Choroid plexus epithelial cell (primary cell): Measurements from ENCODE around the gene DPAGT1.

Experiments
- DNase-seq: peaks from one replicate; pipeline ENCODE4 v3.0.0-alpha.2; 2010; ENCODE audit warnings: low read depth
- H3K4me3 ChIP-seq: 2 replicates; pipeline ENCODE4 v1.5.1; 2011; ENCODE audit warnings: low read depth, mild to moderate bottlenecking, control low read depth, low read length, moderate library complexity
- CTCF ChIP-seq: conservative IDR thresholded peaks from 2 replicates; pipeline ENCODE4 v1.5.1; 2011; ENCODE audit warnings: low read depth, mild to moderate bottlenecking, control low read depth, inconsistent platforms, low read length, moderate library complexity

The DPAGT1 gene

GRCh38 chr11:119101759-119102423, at the start of gene DPAGT1:
Gene DPAGT1, minus strand, starts transcription at chr11:119101853. Its CDS starts 198 bp downstream, at chr11:119101655.
- H3K4me3 ChIP-seq, result peak within 1 kb of the TSS; percentile 83
- DNase-seq, result peak; percentile 98

GRCh38 chr11:119149786-119150275, 48.2 kb upstream of the DPAGT1 start:
- no peak for TF ChIP-seq CTCF
- peak overlapping the region; percentile 63 for H3K4me3 ChIP-seq
- no peak for DNase-seq

More at GRCh38 chr11:119101759-119102423, at the start of gene DPAGT1:
- no peak for TF ChIP-seq CTCF

GRCh38 chr11:119149018-119149785, 47.5 kb upstream of the DPAGT1 start, which contains the start of gene ABCG4:
Gene ABCG4, plus strand, starts transcription at chr11:119149052. Its CDS starts 914 bp downstream, at chr11:119149966.
- DNase-seq, result peak; percentile 9
- peak within 1 kb of the TSS; percentile 63 for H3K4me3 ChIP-seq
- no peak for TF ChIP-seq CTCF

- no peak for DNase-seq
- no peak for TF ChIP-seq CTCF
- peak overlapping the region; percentile 63 for H3K4me3 ChIP-seq
Measured at GRCh38 chr11:119148720-119149017, 47.0 kb upstream of the DPAGT1 start.

- TF ChIP-seq CTCF, result no peak
- no peak overlapping the region for H3K4me3 ChIP-seq
- DNase-seq, result no peak
Measured at GRCh38 chr11:119147604-119148333, 46.1 kb upstream of the DPAGT1 start.

- no peak overlapping the region for H3K4me3 ChIP-seq
- DNase-seq, result no peak
- no peak for TF ChIP-seq CTCF
Measured at GRCh38 chr11:119145551-119145950, 43.9 kb upstream of the DPAGT1 start.
